Stimulated activated memory B cell treated with anti-CD40 and anti-IgM and Interleukin-4, amounts not matched to agents 10 μg/mL and 1 μg/mL and 100 μg/mL, for 72 hours (primary cell): ENCODE results near the gene TP73.

Source experiments
- ATAC-seq: fragments of 150-1000 bp; cut with Tn5 transposase; 2 replicates; pipeline ENCODE4 v1.10.0; 2021
- H3K27ac Mint-ChIP-seq: one replicate; pipeline ENCODE4 v1.8.0; 2022; ENCODE audit warnings: mild to moderate bottlenecking, mixed read lengths
- H3K27me3 Mint-ChIP-seq: one replicate; pipeline ENCODE4 v1.8.0; 2022; ENCODE audit warnings: mixed read lengths
- H3K36me3 Mint-ChIP-seq: one replicate; pipeline ENCODE4 v1.8.0; 2022; ENCODE audit warnings: mixed read lengths
- H3K4me1 Mint-ChIP-seq: one replicate; pipeline ENCODE4 v1.8.0; 2022; ENCODE audit warnings: mixed read lengths
- H3K4me3 Mint-ChIP-seq: one replicate; pipeline ENCODE4 v1.8.0; 2022; ENCODE audit warnings: mild to moderate bottlenecking, moderate library complexity, mixed read lengths
- H3K9me3 Mint-ChIP-seq: one replicate; pipeline ENCODE4 v1.8.0; 2022; ENCODE audit warnings: mixed read lengths

The TP73 gene

DNA sequence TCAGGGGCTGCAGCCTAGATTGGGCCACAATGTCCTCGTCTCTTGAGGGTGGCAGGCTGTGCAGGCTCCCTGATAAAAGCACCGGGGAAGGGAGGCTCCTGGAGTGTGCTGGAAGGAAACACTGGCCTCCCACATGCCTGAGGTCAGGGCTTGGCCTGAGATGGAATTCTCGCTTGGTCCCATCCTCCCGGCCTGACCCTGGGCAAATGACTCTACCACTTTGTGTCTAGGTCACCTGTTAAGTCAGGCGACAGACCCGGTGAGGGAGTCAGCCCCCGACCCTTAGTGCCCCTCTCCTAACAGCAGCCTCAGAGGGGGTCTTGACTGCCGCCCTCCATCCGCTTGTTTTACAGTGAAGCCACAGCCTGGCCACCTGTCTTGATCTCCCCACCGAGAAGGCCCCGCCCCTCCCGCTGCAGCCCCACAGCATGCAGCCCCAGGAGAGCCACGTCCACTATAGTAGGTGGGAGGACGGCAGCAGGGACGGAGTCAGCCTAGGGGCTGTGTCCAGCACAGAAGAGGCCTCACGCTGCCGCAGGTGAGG lies 122.7 kb downstream of the TP73 start:
- H3K27me3 Mint-ChIP-seq = no peaks in the 10 kb centered on the region
- ATAC-seq = no peak
- H3K27ac Mint-ChIP-seq = no peak overlapping the region
- H3K36me3 Mint-ChIP-seq = peaks cover 10% of the 10 kb centered on the region
- no peaks in the 10 kb centered on the region for H3K9me3 Mint-ChIP-seq
- H3K4me3 Mint-ChIP-seq = peak overlapping the region; percentile 5
- peaks cover 42% of the 10 kb centered on the region for H3K4me1 Mint-ChIP-seq

- peak overlapping the region; percentile 41 for H3K4me3 Mint-ChIP-seq
- H3K4me1 Mint-ChIP-seq = peaks cover 38% of the 10 kb centered on the region
- no peaks in the 10 kb centered on the region for H3K9me3 Mint-ChIP-seq
- no peaks in the 10 kb centered on the region for H3K27me3 Mint-ChIP-seq
- peaks cover 16% of the 10 kb centered on the region for H3K36me3 Mint-ChIP-seq
- peak; percentile 55 for ATAC-seq
- peak overlapping the region; percentile 17 for H3K27ac Mint-ChIP-seq
Measured at GRCh38 chr1:3775490-3776230, 123.3 kb downstream of the TP73 start.

DNA sequence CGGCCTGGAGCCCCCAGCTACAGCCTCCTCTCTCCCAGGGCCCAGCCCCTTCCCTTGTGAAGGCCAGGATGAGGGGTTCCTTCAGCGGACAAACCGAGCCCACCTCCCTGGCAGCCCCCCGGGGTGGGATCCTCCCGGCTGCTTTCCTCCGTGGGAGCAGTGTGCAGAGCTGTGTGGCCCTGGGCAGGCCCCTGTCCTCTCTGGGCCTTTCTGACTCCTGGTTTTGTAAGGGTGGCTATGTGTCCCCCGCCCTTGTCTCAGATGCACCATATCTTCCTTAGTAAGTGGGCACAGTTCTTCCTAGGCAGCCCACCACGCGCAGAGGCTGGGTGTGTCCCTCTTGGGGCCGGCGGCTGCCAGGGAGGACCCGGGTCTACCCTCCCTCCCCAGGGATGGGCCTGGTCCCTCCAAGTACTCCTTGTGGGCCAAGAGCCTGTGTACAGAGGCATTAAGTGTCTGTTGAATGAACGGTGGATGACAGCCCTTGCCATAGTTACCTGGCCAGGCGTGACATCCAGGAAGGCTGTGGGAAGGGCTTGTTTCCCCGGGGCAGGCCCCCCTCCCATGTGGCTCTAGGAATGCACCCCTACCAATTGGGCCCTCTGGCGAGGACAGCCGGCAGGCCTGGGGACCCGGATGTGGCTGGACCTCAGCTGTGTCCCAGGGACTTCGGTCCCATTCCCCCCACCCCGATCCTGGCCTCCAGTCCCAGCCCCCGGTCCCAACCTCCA lies 124.1 kb downstream of the TP73 start:
- Mint-ChIP-seq H3K27ac (peak overlapping the region; percentile 17), H3K27me3 (no peaks in the 10 kb centered on the region), H3K4me3 (no peak overlapping the region), H3K4me1 (peaks cover 30% of the 10 kb centered on the region), H3K9me3 (no peaks in the 10 kb centered on the region), H3K36me3 (peaks cover 24% of the 10 kb centered on the region)
- ATAC-seq = no peak

DNA sequence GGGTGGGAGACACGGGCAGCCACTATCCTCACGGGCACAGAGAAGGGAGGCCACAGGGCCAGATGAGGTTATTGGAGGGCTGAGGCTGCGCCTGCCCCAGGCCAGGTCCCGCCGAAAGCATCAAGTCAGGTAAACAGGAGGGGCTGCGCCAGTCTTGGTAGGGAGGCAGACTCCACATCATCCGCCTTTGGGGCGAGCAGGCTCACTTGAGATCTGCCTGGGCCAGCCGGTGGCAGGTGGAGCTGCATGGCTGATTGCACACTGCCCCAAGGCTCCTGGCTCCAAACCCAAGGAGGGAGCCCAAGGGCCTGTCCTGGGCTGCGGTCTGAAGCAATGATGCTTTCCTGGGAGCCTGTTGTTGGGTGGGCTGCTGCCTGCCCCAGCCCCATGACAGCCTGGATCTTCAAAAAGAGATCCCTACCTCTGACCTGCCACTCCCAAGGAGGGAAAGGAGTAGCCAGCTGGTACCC lies 124.8 kb downstream of the TP73 start:
- H3K27me3 Mint-ChIP-seq = no peaks in the 10 kb centered on the region
- H3K4me3 Mint-ChIP-seq = no peak overlapping the region
- H3K4me1 Mint-ChIP-seq = peaks cover 24% of the 10 kb centered on the region
- no peak for ATAC-seq
- H3K27ac Mint-ChIP-seq = no peak overlapping the region
- H3K36me3 Mint-ChIP-seq = peaks cover 31% of the 10 kb centered on the region
- no peaks in the 10 kb centered on the region for H3K9me3 Mint-ChIP-seq

DNA sequence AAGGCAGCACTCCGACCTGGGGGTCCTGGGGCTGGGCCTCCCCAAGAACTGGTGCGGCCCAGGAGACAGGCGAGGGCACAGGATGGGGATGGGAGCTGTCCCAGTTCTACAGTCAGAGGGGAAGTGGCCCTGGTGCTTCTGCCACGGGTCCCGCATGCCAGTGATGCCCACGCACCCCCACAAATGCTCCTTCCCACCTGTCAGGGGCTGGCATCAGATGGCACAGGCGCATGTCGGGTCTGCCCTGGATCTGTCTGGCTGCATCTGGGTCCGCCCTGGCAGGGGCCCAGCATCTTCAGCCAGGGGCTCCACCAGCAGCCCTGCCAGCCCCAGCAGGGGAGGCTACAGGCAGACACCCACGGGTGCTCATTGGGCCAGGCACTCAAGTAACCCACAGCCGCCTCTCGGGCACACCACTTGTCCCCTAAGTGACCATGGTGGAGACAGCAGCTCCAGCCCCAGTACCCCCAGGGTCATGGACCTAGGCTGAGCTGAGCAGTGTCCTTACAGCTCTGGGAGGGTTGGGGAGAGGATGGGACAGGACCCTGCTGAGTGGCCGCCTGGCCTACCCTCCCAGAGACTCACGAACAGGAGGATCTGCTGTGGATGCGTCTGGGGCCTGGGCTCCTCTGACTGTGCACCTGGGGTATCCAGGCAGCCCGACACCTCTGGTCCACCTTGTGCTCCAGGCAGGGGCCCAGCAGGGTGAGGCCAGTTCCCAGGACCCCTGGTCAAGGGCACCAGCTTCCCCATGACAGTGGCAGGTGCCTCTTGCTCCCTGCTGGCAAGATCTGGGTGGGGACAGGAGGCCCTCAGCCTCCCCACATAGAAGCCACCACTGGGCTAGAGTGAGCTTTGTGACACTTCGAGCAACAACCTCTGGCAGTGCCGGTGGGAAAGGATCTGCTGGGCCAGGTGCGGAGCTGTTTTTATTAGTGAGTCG lies 125.6 kb downstream of the TP73 start:
- no peak overlapping the region for H3K27ac Mint-ChIP-seq
- H3K27me3 Mint-ChIP-seq = no peaks in the 10 kb centered on the region
- H3K4me3 Mint-ChIP-seq = no peak overlapping the region
- H3K9me3 Mint-ChIP-seq = no peaks in the 10 kb centered on the region
- peaks cover 39% of the 10 kb centered on the region for H3K36me3 Mint-ChIP-seq
- ATAC-seq = no peak
- H3K4me1 Mint-ChIP-seq = peaks cover 23% of the 10 kb centered on the region

DNA sequence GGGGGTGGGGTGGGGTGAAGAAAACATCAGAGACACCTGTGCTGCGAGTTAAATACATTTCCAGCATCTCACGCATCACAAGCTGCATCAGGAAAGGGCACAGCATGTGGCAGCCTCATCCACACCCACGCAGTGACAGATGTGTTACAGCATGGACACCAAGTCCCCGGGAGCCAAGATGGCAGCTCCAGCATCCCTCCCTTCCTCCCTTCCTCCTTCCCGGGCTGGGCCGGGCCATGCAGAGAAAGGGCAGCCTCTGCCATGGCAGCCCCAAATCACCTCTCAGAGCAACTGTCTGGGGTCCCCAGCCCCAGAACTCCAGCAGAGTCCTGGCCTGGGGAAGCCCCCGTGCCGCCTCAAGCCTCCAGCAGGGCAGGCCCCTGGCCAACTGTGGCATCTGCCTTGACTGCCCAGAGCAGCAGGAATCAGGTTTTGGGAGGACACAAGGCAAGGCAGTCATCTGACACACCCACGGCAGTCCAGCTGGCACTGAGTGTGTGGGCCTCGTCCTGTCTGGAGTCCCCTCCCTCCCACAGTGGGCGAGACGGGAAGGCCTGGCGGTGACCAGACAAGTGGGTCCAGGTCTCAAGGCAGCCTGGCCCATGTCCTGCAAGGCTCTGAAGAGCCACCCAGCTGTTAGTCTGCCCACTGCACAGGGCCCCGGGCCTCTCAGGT lies 126.4 kb downstream of the TP73 start:
- Mint-ChIP-seq H3K4me3 (no peak overlapping the region), H3K4me1 (peaks cover 17% of the 10 kb centered on the region), H3K36me3 (peaks cover 40% of the 10 kb centered on the region), H3K27me3 (no peaks in the 10 kb centered on the region), H3K9me3 (no peaks in the 10 kb centered on the region), H3K27ac (no peak overlapping the region)
- ATAC-seq = no peak

GRCh38 chr1:3779265-3779911 lies 127.1 kb downstream of the TP73 start:
- peaks cover 17% of the 10 kb centered on the region for H3K4me1 Mint-ChIP-seq

GRCh38 chr1:3779912-3780416 lies 127.6 kb downstream of the TP73 start:
- Mint-ChIP-seq H3K27me3 (no peaks in the 10 kb centered on the region), H3K36me3 (peaks cover 52% of the 10 kb centered on the region), H3K4me3 (no peak overlapping the region), H3K27ac (no peak overlapping the region), H3K4me1 (peaks cover 16% of the 10 kb centered on the region), H3K9me3 (no peaks in the 10 kb centered on the region)
- no peak for ATAC-seq

More at GRCh38 chr1:3779265-3779911, 127.1 kb downstream of the TP73 start:
- Mint-ChIP-seq H3K27me3 (no peaks in the 10 kb centered on the region), H3K4me3 (no peak overlapping the region), H3K36me3 (peaks cover 47% of the 10 kb centered on the region), H3K9me3 (no peaks in the 10 kb centered on the region), H3K27ac (no peak overlapping the region)
- ATAC-seq = no peak

DNA sequence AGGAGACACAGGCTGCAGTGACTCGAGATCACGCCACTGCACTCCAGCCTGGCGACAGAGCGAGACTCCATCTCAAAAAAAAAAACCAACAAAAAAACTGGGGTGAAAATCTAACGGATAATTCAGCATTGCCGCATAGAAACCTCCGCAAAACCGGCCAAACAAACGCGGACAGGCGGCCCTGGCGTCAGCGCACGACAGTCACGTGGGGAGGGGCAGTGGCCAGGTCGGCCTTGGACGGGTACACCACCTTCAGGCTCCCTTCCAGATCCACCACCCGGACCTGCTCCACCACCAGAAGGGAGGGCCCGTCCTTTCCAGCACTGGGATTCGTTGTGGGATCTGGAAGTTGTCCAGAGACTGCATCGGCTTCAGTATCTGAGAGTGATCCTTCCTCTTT lies 128.6 kb downstream of the TP73 start:
- H3K27me3 Mint-ChIP-seq = no peaks in the 10 kb centered on the region
- peaks cover 6% of the 10 kb centered on the region for H3K4me1 Mint-ChIP-seq
- H3K4me3 Mint-ChIP-seq = no peak overlapping the region
- no peaks in the 10 kb centered on the region for H3K9me3 Mint-ChIP-seq
- peaks cover 59% of the 10 kb centered on the region for H3K36me3 Mint-ChIP-seq
- ATAC-seq = no peak
- no peak overlapping the region for H3K27ac Mint-ChIP-seq

DNA sequence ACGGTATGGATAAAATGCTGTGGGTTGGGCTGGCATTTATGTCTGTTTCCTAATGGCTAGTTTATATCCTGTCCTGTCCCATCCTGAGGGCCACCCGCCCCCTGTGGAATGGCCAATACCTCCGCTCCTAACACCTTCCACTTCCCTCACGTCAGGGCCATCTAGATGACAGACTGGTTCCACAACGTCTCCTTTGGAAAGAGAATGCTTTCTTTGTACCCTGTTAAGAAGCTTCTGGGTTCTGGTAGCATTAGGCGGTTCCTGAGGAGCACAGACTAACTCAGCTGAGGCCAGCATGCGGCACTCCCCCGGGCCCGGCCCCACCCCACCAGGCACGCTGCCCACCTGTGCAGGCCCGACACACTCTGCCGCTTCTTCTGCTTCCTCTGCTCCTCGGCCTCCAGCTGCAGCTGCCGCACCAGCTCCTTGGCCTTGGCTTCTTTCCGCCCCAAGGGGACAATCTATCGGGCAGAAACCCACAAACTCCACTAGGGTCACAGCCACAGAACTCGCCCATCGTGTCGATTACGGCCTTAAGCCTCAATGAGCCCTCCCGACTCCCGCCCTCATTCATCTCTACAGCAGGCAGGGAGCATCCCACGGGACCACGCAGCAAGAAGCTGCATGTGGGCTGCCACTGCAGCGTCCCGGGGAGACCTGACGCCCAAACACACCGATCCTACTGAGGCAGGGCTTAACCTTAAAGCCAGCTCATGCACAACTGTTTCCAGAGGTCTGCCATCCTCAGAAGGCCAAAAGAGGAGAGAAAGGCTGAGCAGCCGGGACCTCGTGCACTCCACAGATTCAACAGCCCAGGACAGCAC lies 131.5 kb downstream of the TP73 start:
- ATAC-seq = no peak
- H3K36me3 Mint-ChIP-seq = peaks cover 85% of the 10 kb centered on the region
- no peak overlapping the region for H3K27ac Mint-ChIP-seq
- no peak overlapping the region for H3K4me3 Mint-ChIP-seq
- no peaks in the 10 kb centered on the region for H3K27me3 Mint-ChIP-seq
- no peaks in the 10 kb centered on the region for H3K9me3 Mint-ChIP-seq
- H3K4me1 Mint-ChIP-seq = peaks cover 20% of the 10 kb centered on the region

DNA sequence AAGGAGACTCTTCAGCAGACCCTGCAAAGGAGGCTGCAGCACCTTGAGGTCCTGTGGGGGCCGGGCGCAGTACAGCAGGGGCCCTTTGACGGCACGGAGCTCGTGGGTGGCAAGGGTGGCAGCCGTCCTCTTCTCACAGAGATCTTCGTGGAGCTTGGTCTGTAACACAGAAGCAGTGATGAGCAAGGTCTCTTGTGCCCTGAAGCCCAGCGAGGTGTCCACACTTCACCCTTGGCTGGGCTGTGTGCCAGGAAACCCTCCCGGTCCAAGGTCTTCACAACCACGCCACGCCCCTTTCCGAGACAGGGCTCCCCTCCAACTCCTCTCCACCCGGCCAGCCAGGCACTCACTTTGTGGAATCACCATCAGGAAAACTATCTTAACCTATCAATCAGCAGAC lies 132.7 kb downstream of the TP73 start:
- ATAC-seq = no peak
- H3K4me1 Mint-ChIP-seq = peaks cover 26% of the 10 kb centered on the region
- H3K9me3 Mint-ChIP-seq = no peaks in the 10 kb centered on the region
- no peaks in the 10 kb centered on the region for H3K27me3 Mint-ChIP-seq
- H3K36me3 Mint-ChIP-seq = peaks cover 75% of the 10 kb centered on the region
- no peak overlapping the region for H3K27ac Mint-ChIP-seq
- no peak overlapping the region for H3K4me3 Mint-ChIP-seq

DNA sequence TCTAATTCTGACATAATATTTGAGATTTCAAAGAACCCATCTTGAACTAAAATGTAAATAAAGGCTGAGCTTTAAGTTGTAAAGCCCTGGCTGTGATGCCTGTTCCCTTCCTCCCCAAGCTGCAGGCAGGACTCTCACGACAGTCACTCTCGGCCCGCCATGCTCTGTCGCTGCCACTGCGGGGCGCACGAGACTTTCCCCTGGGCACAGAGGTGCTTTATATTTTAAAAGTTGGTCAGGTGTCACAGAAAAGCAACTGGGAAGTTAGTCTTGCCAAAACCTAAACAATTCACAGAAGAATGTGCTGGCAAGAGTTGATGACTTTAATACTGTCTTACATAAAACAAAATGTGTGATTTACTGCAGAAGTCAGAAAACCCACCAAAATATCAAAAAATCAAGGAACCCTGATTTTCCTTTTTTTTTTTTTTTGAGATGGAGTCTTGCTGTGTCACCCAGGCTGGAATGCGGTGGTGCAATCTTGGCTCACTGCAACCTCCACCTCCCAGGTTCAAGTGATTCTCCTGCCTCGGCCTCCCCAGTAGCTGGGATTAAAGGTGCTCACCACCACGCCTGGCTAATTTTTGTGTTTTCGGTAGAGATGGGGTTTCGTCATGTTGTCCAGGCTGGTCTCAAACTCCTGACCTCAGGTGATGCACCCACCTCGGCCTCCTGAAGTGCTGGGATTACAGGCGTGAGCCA lies 133.3 kb downstream of the TP73 start:
- H3K9me3 Mint-ChIP-seq = no peaks in the 10 kb centered on the region
- ATAC-seq = no peak
- peaks cover 69% of the 10 kb centered on the region for H3K36me3 Mint-ChIP-seq
- H3K4me1 Mint-ChIP-seq = peaks cover 26% of the 10 kb centered on the region
- H3K27ac Mint-ChIP-seq = no peak overlapping the region
- H3K4me3 Mint-ChIP-seq = no peak overlapping the region
- no peaks in the 10 kb centered on the region for H3K27me3 Mint-ChIP-seq
